ENCODE measurements around the gene IQSEC1.

GRCh38 chr3:13108861-13109260 is 35.6 kb upstream of the IQSEC1 start:
- TF ChIP-seq POLR2AphosphoS5 (IDR thresholded peaks at IDR 0.05; ENCODE audit: low read depth, low read length) (no peak), TAF1 (IDR thresholded peaks at IDR 0.05; ENCODE audit: borderline replicate concordance, insufficient read depth, low read length) (no peak), REST (IDR thresholded peaks at IDR 0.05; ENCODE audit: insufficient read depth in 1 of 2, low read depth in 2 of 2, low read length in 2 of 2) (no peak), SIN3A (IDR thresholded peaks at IDR 0.05; ENCODE audit: borderline replicate concordance, insufficient read depth, low read length) (no peak), FOXP2 (optimal IDR thresholded peaks at IDR 0.05; ENCODE audit: borderline replicate concordance, extremely low read depth, extremely low read length, insufficient read depth) (no peak)
